Measurements from ENCODE around the gene GRIK3.
"Not testable (repeated sequence)": the region's sequence is repeated elsewhere in the genome, so short reads cannot be mapped to it uniquely, and the experiment has no call there.

Gene GRIK3

GRCh38 chr1:36909359-36909758 is 125.0 kb downstream of the GRIK3 start:
- not testable (repeated sequence) for DNase-seq (ENCODE audit: low spot score)

- DNase-seq (ENCODE audit: low spot score): no peak
Measured at GRCh38 chr1:36908096-36908495, 126.2 kb downstream of the GRIK3 start.

GRCh38 chr1:36906555-36906954 is 127.8 kb downstream of the GRIK3 start:
- DNase-seq (ENCODE audit: low spot score): no peak

GRCh38 chr1:36905941-36906340 is 128.4 kb downstream of the GRIK3 start:
- no peak for DNase-seq (ENCODE audit: low spot score)

GRCh38 chr1:36900128-36900527 is 134.2 kb downstream of the GRIK3 start:
- no peak for DNase-seq (ENCODE audit: low spot score)

GRCh38 chr1:36897813-36898212 is 136.5 kb downstream of the GRIK3 start:
- not testable (repeated sequence) for DNase-seq (ENCODE audit: low spot score)

- no peak for DNase-seq (ENCODE audit: low spot score)
Measured at GRCh38 chr1:36894824-36895223, 139.5 kb downstream of the GRIK3 start.

GRCh38 chr1:36890776-36891175 is 143.5 kb downstream of the GRIK3 start:
- DNase-seq (ENCODE audit: low spot score): no peak

- no peak for DNase-seq (ENCODE audit: low spot score)
Measured at GRCh38 chr1:36889478-36890226, 144.7 kb downstream of the GRIK3 start.

GRCh38 chr1:36888811-36889477 is 145.4 kb downstream of the GRIK3 start:
- no peak for DNase-seq (ENCODE audit: low spot score)

GRCh38 chr1:36885540-36886357 is 148.6 kb downstream of the GRIK3 start:
- DNase-seq (ENCODE audit: low spot score): no peak

GRCh38 chr1:36884801-36885200 is 149.5 kb downstream of the GRIK3 start:
- DNase-seq (ENCODE audit: low spot score): no peak

GRCh38 chr1:36884029-36884701 is 150.2 kb downstream of the GRIK3 start:
- no peak for DNase-seq (ENCODE audit: low spot score)

GRCh38 chr1:36883315-36883949 is 150.9 kb downstream of the GRIK3 start:
- no peak for DNase-seq (ENCODE audit: low spot score)

- no peak for DNase-seq (ENCODE audit: low spot score)
Measured at GRCh38 chr1:36882536-36883285, 151.6 kb downstream of the GRIK3 start.

GRCh38 chr1:36881541-36881940 is 152.8 kb downstream of the GRIK3 start:
- DNase-seq (ENCODE audit: low spot score): no peak

GRCh38 chr1:36881068-36881405 is 153.3 kb downstream of the GRIK3 start:
- no peak for DNase-seq (ENCODE audit: low spot score)

- DNase-seq (ENCODE audit: low spot score): no peak
Measured at GRCh38 chr1:36880155-36881067, 153.9 kb downstream of the GRIK3 start.

- DNase-seq (ENCODE audit: low spot score): no peak
Measured at GRCh38 chr1:36879613-36880012, 154.7 kb downstream of the GRIK3 start.

- DNase-seq (ENCODE audit: low spot score): no peak
Measured at GRCh38 chr1:36876990-36877389, 157.3 kb downstream of the GRIK3 start.
